ENCODE data around the gene ALAD.
"Not testable (repeated sequence)": the region's sequence is repeated elsewhere in the genome, so short reads cannot be mapped to it uniquely, and the experiment has no call there.

Gene ALAD

DNA sequence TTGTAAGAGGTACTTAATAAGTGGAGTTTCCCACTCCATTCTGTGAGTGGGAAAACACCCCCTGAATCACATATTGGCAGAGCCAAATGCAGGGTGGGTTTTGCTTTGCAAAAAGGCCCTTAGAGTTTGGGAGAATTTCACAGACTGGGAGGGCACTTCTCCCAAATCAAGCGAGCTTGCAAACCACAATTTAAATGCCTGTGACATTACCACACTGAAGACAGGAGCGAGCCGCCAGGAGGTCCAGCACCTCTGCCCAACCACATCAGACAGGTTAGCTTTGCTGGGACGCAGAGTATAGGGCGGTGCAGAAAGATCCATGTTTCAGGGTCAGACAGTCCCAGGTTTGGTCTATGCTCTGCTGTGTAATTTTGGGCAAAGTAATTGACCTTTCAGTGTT, 2.3 kb downstream of the ALAD start:
- DNase-seq (ENCODE audit: low spot score), result no peak

DNA sequence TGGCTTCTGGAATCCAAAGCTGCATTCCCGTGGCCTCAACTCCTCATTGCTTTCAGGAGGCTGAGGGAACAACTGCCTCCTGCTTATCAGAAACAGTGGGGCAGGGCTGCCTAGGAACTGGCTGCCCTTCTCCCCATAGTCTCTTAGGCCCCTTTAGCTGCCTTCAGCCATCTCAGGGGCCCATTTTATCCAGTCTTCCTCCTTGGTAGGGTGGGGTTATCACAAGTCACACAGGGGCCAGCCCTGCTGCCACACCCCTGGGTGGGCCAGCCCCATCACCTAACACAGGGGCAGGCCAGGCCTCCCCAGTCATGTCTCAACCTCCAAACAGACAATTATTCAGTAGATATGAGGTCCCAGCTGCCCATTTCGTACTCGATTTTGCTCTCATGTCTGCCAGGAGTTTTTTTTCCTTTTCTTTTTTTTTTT, 3.9 kb downstream of the ALAD start:
- DNase-seq (ENCODE audit: low spot score), result no peak

DNA sequence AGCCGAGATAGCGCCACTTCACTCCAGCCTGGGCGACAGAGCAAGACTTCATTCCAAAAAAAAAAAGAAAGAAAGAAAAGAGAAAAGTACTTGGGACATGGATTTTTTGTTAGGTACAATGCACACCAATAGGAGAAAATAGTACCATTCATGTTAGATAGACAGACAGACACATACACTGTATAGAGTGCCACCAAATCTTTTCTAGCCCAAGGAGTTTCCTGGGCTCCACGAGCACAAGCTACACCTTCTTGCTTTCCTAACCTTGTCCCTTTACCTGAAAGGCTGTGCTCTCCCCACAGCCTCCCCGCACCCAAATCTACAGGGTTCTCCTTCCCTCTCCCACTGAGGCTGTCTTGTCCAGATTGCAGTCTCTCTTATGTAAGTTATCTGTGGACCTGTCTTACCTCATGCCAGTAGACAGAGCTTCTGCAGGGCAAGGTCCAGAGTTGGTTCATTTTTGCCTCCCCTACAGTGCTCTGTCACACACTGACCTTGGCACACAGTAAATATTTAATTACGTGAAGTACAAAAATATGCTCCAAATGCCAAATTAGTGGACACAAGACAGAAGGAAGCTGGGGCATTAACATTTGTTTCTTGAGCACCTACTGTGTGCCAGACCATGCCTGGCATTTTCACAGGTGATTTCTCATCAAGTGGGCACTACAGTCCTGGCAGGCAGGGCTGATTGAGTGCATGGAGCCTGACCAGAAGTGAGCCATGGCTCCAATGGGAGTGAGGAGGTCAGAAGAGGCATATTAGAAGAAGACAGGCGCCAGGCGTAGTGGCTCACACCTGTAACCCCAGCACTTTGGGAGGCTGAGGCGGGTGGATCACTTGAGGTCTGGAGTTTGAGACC, 5.9 kb downstream of the ALAD start:
- no peak for DNase-seq (ENCODE audit: low spot score)

DNA sequence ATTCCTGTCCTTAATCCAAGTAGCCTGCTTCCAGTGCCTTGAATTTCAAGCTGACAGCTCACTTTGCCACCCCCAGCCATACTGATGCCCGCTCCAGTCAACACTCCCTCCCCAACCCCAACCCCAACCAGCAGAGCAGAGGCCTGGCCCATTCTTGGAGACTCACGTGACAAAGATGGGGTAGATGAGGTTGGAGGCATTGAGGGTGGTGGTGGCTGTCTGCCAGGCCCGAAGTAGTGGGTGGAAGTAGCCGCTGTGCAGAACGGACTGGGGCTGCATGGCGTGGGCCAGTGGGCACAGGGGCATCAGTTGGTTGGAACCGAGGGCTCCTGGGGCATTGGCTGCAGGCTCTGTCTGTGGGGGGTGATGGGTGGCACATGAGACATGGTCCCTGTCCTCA, 7.8 kb downstream of the ALAD start:
- peak; percentile 32 for DNase-seq (ENCODE audit: low spot score)

DNA sequence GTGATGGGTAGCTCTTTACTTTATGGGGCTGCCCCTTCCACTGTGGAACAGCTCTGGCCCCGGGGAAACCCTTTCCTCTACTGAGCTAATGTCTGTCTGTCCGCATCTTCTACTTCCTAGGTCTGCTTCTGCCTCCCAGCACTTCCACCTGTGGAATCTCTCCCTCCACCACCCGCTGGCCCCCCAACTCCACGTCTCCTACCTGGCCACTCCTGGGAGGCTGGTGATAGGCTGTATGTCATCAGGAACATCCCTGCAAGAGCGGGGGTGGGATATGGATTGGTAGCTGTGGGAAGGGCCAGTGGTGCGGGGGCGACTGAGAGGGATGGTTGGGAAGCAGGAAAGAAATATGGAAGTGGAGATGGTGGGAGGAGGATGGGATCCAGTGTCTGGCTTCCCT, 9.2 kb downstream of the ALAD start:
- DNase-seq (ENCODE audit: low spot score), result no peak

DNA sequence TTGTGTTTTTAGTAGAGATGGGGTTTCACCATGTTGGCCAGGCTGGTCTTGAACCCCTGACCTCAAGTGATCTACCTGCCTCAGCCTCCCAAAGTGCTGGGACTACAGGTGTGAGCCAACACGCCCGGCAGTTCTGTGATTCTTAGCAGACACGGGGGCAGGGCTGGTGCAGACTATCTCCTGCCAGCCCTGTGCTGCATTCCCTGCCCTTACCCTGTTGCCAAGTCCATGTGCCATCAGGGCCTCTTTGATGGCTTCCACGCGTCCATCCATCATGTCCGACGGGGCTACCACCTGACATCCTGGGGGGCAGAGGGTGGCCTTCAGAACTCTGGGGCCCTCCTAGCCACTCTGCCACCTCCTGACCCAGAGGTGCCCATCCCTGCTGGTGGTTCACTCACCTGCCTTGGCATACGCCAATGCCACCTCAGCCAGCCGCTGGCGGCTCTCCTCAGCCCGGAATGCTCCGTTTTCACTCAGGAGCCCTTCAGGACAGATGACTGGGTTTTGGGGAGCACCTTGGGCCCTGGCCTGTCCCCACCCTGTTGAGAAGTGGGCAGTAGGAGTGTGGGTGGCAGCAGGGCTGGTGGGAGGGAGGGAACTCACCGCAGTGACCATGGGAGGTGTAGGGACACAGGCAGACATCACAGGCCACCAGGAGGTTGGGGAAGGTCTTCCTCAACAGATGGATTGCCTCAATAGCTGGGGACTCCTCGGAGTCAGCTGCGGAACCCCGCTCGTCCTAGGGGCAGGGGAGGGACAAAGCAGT, 10.7 kb downstream of the ALAD start:
- DNase-seq (ENCODE audit: low spot score), result no peak

DNA sequence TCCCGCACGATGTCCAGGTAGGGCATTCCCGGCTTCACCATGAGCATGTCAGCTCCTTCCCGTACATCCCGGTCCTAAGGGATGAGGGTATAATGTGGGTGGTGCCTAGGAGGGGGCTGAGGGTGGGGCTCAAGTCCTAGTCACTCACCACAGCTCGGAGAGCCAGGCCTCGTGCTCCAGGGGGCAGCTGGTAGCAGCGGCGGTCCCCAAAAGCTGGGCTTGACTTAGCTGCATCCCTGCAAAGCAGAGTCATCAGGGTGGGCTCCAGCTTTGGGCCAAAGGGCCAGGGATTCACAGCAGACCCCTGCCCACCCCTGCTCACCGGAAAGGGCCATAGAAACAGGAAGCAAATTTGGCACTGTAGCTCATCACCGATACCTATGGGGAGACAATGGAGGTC, 11.6 kb downstream of the ALAD start:
- no peak for DNase-seq (ENCODE audit: low spot score)

DNA sequence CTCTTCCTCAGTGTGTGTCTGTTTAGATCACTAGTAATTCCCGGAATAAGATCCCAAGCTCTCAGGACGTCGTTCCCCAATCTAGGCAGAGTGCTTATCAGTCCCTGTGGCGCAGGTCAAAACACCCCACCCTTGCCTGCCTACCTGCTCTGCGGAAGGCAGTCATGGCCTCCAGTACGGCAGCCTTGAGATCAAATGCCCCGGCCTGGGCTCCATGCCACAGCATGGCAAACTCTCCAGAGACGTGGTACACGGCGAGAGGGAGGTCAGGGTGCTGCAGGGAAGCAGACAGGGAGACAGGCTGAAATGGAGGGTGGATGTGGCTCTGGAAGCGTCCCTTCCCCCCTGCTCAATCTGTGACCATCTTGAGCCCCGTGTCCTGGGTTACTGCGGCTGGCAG, 12.3 kb downstream of the ALAD start:
- no peak for DNase-seq (ENCODE audit: low spot score)

DNA sequence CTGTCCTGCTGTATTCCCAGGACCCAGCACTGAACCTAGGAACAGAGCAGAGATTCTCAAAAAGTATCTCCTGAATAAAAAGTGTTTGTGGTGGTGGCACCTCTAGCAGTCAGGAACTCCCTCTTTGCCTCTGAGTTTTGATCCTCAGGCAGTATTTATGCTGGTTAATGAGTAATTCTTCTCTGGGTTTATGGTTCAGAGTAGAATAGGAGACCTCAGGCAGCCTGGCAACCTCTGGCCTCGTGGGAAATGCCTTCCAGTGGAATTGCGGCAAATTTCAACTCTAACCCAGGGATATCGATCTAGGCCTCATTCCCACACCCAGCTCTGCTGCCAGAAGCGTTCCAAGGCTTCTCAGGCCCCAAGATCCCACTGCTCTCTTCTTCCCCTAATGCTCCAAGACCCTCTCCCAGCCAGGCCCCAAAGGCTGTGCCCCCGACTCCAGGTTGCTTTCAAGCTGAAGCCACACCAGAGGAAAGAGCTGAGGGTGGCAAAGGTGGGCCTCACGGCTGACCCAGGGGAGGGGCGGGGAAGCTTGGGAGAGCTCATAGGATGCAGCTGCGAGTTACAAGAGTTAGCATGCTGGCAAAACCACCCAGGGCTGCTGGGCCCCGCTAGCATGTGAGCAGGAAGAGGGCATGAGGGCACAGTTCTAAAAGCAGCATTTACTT, 13.4 kb downstream of the ALAD start:
- no peak for DNase-seq (ENCODE audit: low spot score)

DNA sequence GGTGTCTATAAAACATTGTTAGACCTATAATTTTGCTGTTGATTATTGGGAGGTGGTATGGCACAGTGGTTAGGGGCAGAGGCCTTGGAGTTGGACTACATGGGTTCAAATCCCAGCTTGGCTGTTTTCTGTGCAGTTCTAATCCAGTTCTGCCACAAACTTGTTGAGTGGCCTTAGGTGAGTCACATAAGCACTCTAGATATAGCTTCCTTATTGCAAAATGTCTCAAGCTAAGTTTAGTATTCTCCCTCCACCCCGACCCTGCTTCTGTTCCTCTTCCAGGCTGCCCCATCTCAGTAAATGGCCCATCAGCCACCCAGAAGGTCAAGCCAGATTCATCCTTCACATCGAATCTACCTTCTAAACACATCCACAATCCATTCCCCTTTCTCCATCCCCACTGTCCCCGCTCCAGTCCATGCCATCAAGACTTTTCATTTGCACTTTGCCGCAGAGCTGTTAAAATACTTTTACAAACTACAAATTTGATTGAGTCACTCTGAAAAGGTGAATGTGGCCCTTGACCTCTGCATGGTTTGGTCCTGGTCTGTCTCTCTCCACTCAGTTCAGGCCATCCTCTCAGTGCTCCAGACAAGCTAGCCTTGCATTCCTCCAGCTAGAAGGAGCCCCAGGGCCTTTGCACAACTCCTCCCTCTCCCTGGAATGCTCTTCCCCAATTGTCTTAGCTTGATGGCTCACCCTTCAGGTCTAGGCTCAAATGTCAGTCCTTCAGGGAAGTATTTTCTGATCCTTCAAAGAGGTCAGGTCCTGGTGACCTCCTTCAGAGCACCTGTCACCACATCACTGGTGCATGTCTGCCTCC, 14.3 kb downstream of the ALAD start:
- DNase-seq (ENCODE audit: low spot score), result no peak

DNA sequence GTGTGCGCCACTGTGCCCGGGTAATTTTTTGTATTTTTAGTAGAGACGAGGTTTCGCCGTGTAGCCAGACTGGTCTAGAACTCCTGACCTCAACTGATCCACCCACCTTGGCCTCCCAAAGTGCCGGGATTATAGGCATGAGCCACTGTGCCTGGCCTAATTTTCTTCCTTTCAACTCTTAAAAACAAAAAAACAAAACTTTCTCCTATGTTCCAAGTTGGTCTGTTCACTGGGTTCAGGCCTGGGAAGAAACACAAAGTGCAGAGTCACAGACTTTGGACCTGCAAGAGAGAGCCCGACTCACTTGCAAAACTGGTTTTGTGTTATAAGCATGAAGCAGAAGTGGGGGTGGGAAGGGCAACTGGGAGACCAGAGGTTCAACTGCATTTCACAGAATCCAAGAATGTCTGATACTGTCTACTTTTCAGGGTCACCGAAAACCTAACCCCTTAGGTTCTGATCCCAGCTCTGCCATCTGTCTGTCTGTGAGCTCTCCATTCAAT, 19.1 kb downstream of the ALAD start:
- no peak for DNase-seq (ENCODE audit: low spot score)

DNA sequence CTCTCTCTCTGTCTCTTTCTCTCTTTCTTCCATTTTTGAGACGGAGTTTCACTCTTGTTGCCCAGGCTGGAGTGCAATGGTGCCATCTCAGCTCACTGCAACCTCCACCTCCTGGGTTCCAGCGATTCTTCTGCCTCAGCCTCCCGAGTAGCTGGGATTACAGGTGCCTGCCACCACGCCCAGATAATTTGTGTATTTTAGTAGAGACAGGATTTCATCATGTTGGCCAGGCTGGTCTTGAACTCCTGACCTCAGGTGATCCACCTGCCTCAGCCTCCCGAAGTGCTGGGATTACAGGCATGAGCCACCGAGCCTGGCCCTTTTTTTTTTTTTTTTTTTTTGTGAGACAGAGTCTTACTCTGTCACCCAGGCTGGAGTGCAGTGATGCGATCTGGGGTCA, 19.6 kb downstream of the ALAD start:
- not testable (repeated sequence) for DNase-seq (ENCODE audit: low spot score)

DNA sequence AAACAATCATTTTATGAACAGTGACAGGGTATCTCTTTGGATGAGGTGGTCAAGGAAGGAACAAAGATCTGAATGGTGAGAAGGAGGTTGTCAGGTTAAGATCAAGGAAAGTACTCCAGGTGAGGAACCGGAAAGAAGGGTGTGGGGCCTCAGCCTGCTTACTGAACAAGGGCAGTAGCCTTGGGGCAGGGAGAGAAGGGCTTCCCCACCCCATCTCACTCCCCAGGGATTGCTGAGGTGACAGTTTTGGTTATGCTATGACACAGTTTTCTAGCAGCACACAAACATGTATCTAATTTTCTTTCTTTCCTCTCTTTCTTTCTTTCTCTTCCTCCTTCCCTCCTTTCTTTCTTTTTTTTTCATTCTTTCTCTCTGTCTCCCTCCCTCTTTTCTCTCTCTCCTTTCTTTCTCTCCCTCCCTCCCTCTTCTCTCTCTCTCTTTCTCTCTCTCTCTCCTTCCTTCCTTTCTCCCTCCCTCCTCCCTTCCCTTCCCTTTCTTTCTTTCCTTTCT, 20.2 kb downstream of the ALAD start:
- no peak for DNase-seq (ENCODE audit: low spot score)

DNA sequence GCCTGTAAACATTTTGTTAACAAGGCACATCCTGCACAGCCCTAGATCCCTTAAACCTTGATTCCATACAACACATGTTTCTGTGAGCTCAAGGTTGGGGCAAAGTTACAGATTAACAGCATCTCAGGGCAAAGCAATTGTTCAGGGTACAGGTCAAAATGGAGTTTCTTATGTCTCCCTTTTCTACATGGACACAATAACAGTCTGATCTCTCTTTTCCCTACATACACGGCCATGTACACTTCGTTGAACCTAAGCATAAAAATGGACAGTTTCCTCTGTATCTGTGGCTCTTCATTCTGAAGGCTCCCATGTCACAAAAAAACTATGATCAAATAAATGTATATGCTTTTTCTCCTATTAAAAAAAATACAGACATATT, 21.3 kb downstream of the ALAD start:
- DNase-seq (ENCODE audit: low spot score), result not testable (repeated sequence)

DNA sequence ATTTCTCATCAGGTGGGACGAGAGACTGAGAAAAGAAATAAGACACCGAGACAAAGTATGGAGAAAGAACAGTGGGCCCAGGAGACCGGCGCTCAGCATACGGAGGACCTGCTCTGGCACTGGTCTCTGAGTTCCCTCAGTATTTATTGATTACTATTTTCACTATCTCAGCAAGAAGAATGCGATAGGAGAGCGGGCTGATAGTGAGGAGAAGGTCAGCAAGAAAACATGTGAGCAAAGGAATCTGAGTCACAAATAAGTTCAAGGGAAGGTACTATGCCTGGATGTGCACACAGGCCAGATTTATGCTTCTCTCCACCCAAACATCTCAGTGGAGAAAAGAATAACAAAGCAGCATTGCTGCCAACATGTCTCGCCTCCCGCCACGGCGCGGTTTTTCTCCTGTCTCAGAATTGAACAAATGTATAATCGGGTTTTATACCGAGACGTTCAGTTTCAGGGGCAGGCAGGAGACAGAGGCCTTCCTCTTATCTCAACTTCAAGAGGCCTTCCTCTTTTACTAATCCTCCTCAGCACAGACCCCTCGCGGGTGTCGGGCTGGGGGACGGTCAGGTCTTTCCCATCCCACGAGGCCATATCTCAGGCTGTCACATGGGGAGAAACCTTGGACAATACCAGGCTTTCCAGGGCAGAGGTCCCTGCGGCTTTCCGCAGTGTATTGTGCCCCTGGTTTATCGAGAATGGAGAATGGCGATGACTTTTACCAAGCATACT, 21.8 kb downstream of the ALAD start:
- DNase-seq (ENCODE audit: low spot score), result not testable (repeated sequence)

DNA sequence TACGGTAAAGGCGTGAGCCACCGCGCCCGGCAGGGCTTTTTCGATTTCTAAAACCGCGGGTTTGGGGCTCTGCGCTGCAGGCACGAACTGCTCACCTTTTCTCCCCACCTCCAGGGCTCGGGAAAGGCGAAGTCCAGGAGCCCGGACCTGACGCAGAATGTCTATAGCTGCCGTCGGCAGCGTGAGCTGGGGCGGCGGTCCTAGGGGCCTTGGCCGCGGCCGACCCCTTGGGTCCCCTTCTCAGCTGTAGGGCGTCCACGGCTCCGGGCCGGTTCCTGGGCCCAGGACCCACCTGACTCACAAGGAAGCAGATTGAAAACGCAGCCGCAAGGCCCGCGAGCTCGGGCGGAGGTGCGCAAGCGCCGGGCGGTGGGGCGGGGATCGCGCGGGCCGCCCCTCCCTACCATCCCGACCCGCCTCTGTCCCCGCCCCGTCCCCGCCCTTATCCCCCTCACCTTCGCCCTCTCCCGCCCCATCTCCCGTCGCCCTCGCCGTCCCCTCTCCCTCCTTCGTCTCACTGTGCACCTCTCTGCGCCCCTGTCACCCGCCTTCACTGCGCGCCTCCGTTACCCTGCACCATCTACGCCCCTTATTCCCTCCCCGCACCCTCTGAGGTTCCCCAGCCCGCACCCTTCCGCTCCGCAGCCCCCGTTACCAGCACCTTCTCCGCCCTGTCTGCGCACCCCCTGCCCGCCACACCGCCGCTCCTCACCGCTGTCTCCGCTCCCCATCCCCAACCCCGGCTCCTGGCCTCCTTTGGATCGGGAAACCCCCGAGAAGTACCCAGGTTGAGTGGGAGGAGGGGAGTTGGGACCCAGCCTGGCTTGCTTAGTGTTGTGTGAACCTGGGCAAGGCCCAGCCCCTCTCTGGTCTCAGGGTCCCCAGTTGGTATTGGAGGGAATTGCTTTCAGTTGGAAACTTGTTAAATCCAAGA, 24.2 kb downstream of the ALAD start, which contains the start of gene HDHD3:
TSS of gene HDHD3 (minus strand) at position 353 of the 934 bp plus-strand sequence. CDS start 2,632 bp downstream, outside the sequence.
- peak; percentile 47 for DNase-seq (ENCODE audit: low spot score)

DNA sequence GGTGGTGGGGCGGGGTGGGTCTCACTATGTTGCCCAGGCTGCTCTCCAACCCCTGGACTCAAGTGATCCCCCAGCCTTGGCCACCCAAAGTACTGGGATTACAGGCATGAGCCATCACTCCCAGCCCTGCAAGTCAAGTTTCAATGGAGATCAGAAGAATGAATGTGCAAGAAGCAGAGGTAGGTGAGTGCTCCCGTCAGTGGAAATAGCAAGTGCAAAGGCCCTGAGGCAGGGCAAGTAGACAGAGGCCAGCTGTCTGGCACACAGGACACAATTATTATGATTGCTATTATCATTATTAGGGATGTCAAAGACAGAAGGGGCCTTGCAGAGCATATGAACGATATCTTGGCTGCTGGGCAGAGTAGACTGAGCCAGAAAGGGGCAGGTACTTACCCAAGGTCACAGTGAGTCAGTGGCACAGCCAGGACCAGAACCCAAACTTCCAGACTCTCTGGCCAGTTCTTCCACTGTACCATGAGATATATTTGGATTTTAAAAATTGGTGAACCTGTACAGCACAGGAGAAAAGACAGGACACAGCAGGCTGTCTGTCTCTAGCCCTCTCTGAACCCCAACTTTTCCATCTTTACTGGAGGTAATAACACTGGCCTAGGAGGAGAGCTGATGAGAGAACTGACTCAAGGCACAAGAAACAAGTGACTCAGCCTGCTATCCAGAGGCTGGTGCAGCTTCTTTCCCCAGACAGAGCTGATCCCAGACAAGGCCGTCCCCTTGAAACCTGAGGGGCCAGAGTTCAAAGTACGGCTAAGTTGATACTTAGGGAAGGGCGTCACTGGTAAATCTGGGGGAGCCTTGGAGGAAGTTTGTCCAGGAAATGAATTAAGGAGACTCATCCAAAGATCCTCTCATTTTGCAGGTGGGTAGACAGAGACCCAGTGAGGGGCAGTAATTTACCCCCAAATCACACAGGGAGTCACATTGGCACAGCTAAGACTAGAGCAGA, 25.7 kb downstream of the ALAD start:
- DNase-seq (ENCODE audit: low spot score), result no peak

DNA sequence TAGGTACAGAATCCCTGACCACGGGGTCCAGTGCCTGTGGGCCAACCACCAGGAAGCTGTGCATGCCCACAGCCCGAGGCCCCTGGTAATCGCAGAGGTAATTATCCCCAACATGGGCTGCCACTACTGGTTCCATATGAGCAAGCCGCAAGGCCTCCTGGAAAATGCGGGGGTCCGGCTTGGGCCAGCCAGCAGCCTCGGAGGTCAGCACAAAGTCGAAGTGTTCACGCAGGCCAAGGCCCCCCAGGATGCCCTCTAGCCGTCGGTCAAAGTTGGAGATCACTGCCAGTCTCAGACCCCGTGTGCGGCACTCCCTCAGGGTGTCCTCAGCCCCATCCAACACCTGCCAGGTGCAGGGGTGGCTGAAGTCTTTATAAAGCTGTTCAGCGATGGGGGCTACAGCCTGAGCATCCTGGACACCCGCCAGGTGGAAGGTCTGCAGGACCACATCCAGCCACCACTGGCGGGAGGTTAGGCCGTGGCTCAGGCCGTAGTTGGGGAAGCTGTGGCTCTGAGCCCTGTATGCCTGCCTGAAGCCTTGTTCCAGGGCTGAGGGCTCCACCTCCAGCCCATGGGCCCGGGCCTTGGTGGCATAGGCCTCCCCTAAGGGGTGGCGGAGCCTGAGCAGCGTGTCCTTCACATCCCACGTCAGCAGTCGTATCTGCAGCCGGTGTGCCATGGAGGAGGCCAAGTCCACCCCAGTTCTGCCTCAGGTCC, 27.2 kb downstream of the ALAD start:
- DNase-seq (ENCODE audit: low spot score), result no peak

Measured in pons (tissue), 1 donor.